SK-N-SH (cell line): ENCODE results near the gene OBSCN. TPM values are rescaled to one million over a fixed set of nuclear protein-coding genes. Genes with fewer than 3 reads are reported as not detected.

ENCODE experiments used
- CTCF ChIA-PET: fragments of 300-600, 350-600 bp; formaldehyde crosslinking; extraction: SDS; loops from one replicate; lab custom pipeline; 2021; lab: Yijun Ruan, JAX
- POLR2A ChIA-PET: fragments of 350-600 bp; sonication (Branson Sonifier 250); formaldehyde crosslinking; extraction: SDS; loops from one replicate; lab custom pipeline; 2020; ENCODE audit warnings: antibody characterized with exemption, inconsistent platforms; lab: Yijun Ruan, JAX
- DNase-seq: peaks from one replicate; pipeline ENCODE4 v3.0.0; 2012
- H2AFZ ChIP-seq: fragments of 200-600 bp; sonication (generic); 2 replicates; pipeline ENCODE4 v1.8.1; 2016; ENCODE audit warnings: antibody characterized with exemption, mild to moderate bottlenecking, low read depth
- H3F3A ChIP-seq: fragments of 200-600 bp; sonication (generic); replicated peaks from 2 replicates; pipeline ENCODE3; 2016; ENCODE audit warnings: antibody characterized with exemption, mild to moderate bottlenecking; ENCODE audit not compliant: insufficient read depth
- H3K27ac ChIP-seq, 2 experiments: fragments of 200-500 bp in 1 of 2; fragments of 200-600 bp in 1 of 2; sonication (Bioruptor generic) in 1 of 2; sonication (generic), shearing (Covaris generic) in 1 of 2; 2 replicates each; pipeline versions ENCODE4 v1.5.1 to v1.6.1; 2014 to 2016; ENCODE audit warnings: low read depth in 2 of 2, inconsistent platforms in 1 of 2, low read length in 1 of 2, mild to moderate bottlenecking in 1 of 2, mixed read lengths in 1 of 2
- H3K27me3 ChIP-seq: fragments of 200-600 bp; sonication (generic), shearing (Covaris generic); 2 replicates; pipeline ENCODE4 v1.6.1; 2016; ENCODE audit warnings: mixed run types; ENCODE audit not compliant: insufficient read depth
- H3K36me3 ChIP-seq, 2 experiments: fragments of 200-500 bp in 1 of 2; fragments of 200-600 bp in 1 of 2; sonication (Bioruptor generic) in 1 of 2; sonication (generic) in 1 of 2; replicated peaks in 1 of 2; 2 replicates each; pipeline versions ENCODE3 to v1.5.1; 2014 to 2016; ENCODE audit warnings: low read length in 1 of 2, mild to moderate bottlenecking in 1 of 2; ENCODE audit not compliant: insufficient read depth in 2 of 2, control insufficient read depth in 1 of 2
- H3K4me1 ChIP-seq, 2 experiments: fragments of 200-500 bp in 1 of 2; fragments of 200-600 bp in 1 of 2; sonication (Bioruptor generic) in 1 of 2; sonication (generic), shearing (Covaris generic) in 1 of 2; 2 replicates each; pipeline versions ENCODE4 v1.5.1 to v1.6.1; 2014 to 2016; ENCODE audit warnings: low read depth in 1 of 2, low read length in 1 of 2, mixed run types in 1 of 2; ENCODE audit not compliant: insufficient read depth in 2 of 2, control insufficient read depth in 1 of 2
- H3K4me2 ChIP-seq: fragments of 200-600 bp; sonication (generic), shearing (Covaris generic); 2 replicates; pipeline ENCODE4 v1.6.1; 2017; ENCODE audit warnings: mixed run types
- H3K4me3 ChIP-seq, 2 experiments: fragments of 200-500 bp in 1 of 2; fragments of 200-600 bp in 1 of 2; sonication (Bioruptor generic) in 1 of 2; sonication (generic), shearing (Covaris generic) in 1 of 2; 2 replicates each; pipeline versions ENCODE4 v1.5.1 to v1.8.1; 2014 to 2016; ENCODE audit warnings: low read depth in 2 of 2, inconsistent platforms in 1 of 2, low read length in 1 of 2, mild to moderate bottlenecking in 1 of 2, mixed read lengths in 1 of 2, moderate library complexity in 1 of 2
- H3K79me2 ChIP-seq: fragments of 200-600 bp; sonication (generic); 2 replicates; pipeline ENCODE4 v1.8.1; 2017; ENCODE audit warnings: mild to moderate bottlenecking; ENCODE audit not compliant: insufficient read depth
- H3K9ac ChIP-seq: fragments of 200-600 bp; sonication (generic); 2 replicates; pipeline ENCODE4 v1.6.1; 2017; ENCODE audit warnings: mixed run types
- H3K9me2 ChIP-seq: fragments of 200-600 bp; sonication (generic); 2 replicates; pipeline ENCODE4 v1.6.1; 2017; ENCODE audit warnings: mixed run types
- H3K9me3 ChIP-seq: fragments of 200-600 bp; sonication (generic); 2 replicates; pipeline ENCODE4 v1.6.1; 2017; ENCODE audit warnings: mixed run types, mild to moderate bottlenecking, moderate library complexity
- H4K20me1 ChIP-seq: fragments of 200-600 bp; sonication (generic); 2 replicates; pipeline ENCODE4 v1.6.1; 2017; ENCODE audit warnings: mild to moderate bottlenecking, mixed run types; ENCODE audit not compliant: insufficient read depth
- CHD2 ChIP-seq: fragments of 150-350 bp; IDR thresholded peaks from 2 replicates; pipeline ENCODE4 v1.6.1; 2018; ENCODE audit warnings: low read length; ENCODE audit not compliant: partially characterized antibody
- ELF1 ChIP-seq: IDR thresholded peaks from 2 replicates; pipeline ENCODE4 v1.4.0; 2012
- FOSL2 ChIP-seq: IDR thresholded peaks from 2 replicates; pipeline ENCODE4 v1.4.0; 2012; ENCODE audit warnings: low read depth, mild to moderate bottlenecking, moderate library complexity, borderline replicate concordance
- FOXM1 ChIP-seq: IDR thresholded peaks from 2 replicates; pipeline ENCODE4 v1.4.0; 2012; ENCODE audit warnings: low read depth, mild to moderate bottlenecking
- GABPA ChIP-seq: IDR thresholded peaks from 2 replicates; pipeline ENCODE4 v1.4.0; 2012; ENCODE audit warnings: low read depth, mild to moderate bottlenecking
- GATA2 ChIP-seq: sonication (generic); formaldehyde crosslinking; IDR thresholded peaks from 2 replicates; pipeline ENCODE4 v1.5.0; 2020; ENCODE audit warnings: mild to moderate bottlenecking, missing genetic modification reagents
- IRF3 ChIP-seq: fragments of 150-350 bp; IDR thresholded peaks from 2 replicates; pipeline ENCODE4 v1.6.1; 2016; ENCODE audit warnings: mild to moderate bottlenecking, low read depth, low read length
- MAX ChIP-seq: IDR thresholded peaks from 2 replicates; pipeline ENCODE4 v1.4.0; 2012; ENCODE audit warnings: low read depth
- MEF2A ChIP-seq: IDR thresholded peaks from 2 replicates; pipeline ENCODE4 v1.4.0; 2012; ENCODE audit warnings: low read depth, borderline replicate concordance
- NFIC ChIP-seq: IDR thresholded peaks from 2 replicates; pipeline ENCODE4 v1.4.0; 2012; ENCODE audit warnings: borderline replicate concordance
- NRF1 ChIP-seq: IDR thresholded peaks from 2 replicates; pipeline ENCODE4 v1.6.1; 2012; ENCODE audit warnings: low read depth, mild to moderate bottlenecking, low read length
- PBX3 ChIP-seq: IDR thresholded peaks from 2 replicates; pipeline ENCODE4; 2012
- RAD21 ChIP-seq: IDR thresholded peaks from 2 replicates; pipeline ENCODE4 v1.6.1; 2012; ENCODE audit warnings: mild to moderate bottlenecking, low read length
- RXRA ChIP-seq: IDR thresholded peaks from 2 replicates; pipeline ENCODE4 v1.4.0; 2012; ENCODE audit warnings: low read depth, mild to moderate bottlenecking, borderline replicate concordance
- SIN3A ChIP-seq: IDR thresholded peaks from 2 replicates; pipeline ENCODE4 v1.6.1; 2012; ENCODE audit warnings: low read depth, mild to moderate bottlenecking, low read length, moderate library complexity, borderline replicate concordance
- SMC3 ChIP-seq: IDR thresholded peaks from 2 replicates; pipeline ENCODE4 v1.6.1; 2012; ENCODE audit warnings: low read depth, low read length, improper control_type of control experiment
- TAF1 ChIP-seq: IDR thresholded peaks from 2 replicates; pipeline ENCODE4 v1.6.1; 2012; ENCODE audit warnings: low read depth, mild to moderate bottlenecking, low read length, moderate library complexity, borderline replicate concordance
- USF2 ChIP-seq: fragments of 150-350 bp; IDR thresholded peaks from 2 replicates; pipeline ENCODE4 v1.6.1; 2017; ENCODE audit warnings: antibody characterized with exemption, low read length, low read depth, borderline replicate concordance
- WGBS: methylation state at CpG from one replicate; pipeline ENCODE4 v1.1.6; 2017; ENCODE audit warnings: low lambda C conversion rate; 5-methylcytosine and 5-hydroxymethylcytosine counted together
- polyA plus RNA-seq, 3 experiments: library from polyadenylated mRNA; depleted of rRNA; stranded (reverse); fragments of >200 nt; gene quantifications; 2 replicates each; pipeline ENCODE4 v1.2.3, GENCODE V29; 2012

The OBSCN gene
- polyA plus RNA-seq, 1 of the 3 experiments (the other 2 are of a cell fraction), result 4.0 TPM

- H3K9me2 ChIP-seq, result no peaks in the 10 kb centered on the region
- 83% methylated on average over 6 of the region's 26 CpGs for WGBS
- no peak overlapping the region for H2AFZ ChIP-seq
- H3F3A ChIP-seq, result no peaks in the 10 kb centered on the region
- H3K9ac ChIP-seq, result no peak overlapping the region
- no peaks in the 10 kb centered on the region for H4K20me1 ChIP-seq
- H3K27me3 ChIP-seq, result no peaks in the 10 kb centered on the region
- no peak overlapping the region for H3K27ac ChIP-seq
- CTCF ChIA-PET, result no interaction called here
- H3K4me2 ChIP-seq, result no peak overlapping the region
- no peaks in the 10 kb centered on the region for H3K36me3 ChIP-seq
- no peaks in the 10 kb centered on the region for H3K79me2 ChIP-seq
- no peak for DNase-seq
- H3K4me3 ChIP-seq, result no peak overlapping the region
- H3K4me1 ChIP-seq, result no peaks in the 10 kb centered on the region
- no peaks in the 10 kb centered on the region for H3K9me3 ChIP-seq
- POLR2A ChIA-PET, result no interaction called here
- TF ChIP-seq RAD21 (no peak), NRF1 (no peak), MEF2A (no peak), TAF1 (no peak), GABPA (no peak), FOXM1 (no peak), SIN3A (no peak), USF2 (no peak), IRF3 (no peak), CHD2 (no peak), PBX3 (no peak), GATA2 (CRISPR knock-in tag) (no peak), RXRA (no peak)
Observed at GRCh38 chr1:228337711-228338520, 130.1 kb downstream of the OBSCN start.

- no peaks in the 10 kb centered on the region for H3K4me1 ChIP-seq
- H3K27ac ChIP-seq, result no peak overlapping the region
- ChIA-PET CTCF (no interaction called here), POLR2A (no interaction called here)
- no peaks in the 10 kb centered on the region for H3K9me2 ChIP-seq
- H3K9ac ChIP-seq, result no peak overlapping the region
- H3K4me2 ChIP-seq, result no peak overlapping the region
- H2AFZ ChIP-seq, result no peak overlapping the region
- H3K4me3 ChIP-seq, result no peak overlapping the region
- H3K79me2 ChIP-seq, result no peaks in the 10 kb centered on the region
- 70% methylated on average over 2 of the region's 21 CpGs for WGBS
- no peaks in the 10 kb centered on the region for H4K20me1 ChIP-seq
- no peaks in the 10 kb centered on the region for H3K36me3 ChIP-seq
- H3K9me3 ChIP-seq, result no peaks in the 10 kb centered on the region
- no peak for DNase-seq
- H3K27me3 ChIP-seq, result no peaks in the 10 kb centered on the region
- H3F3A ChIP-seq, result no peaks in the 10 kb centered on the region
- TF ChIP-seq SMC3, result no peak
- no peak for TF ChIP-seq NFIC
- TF ChIP-seq MEF2A, result no peak
- TF ChIP-seq RAD21, result no peak
- no peak for TF ChIP-seq IRF3
- no peak for TF ChIP-seq TAF1
- no peak for TF ChIP-seq NRF1
- TF ChIP-seq ELF1, result no peak
- no peak for TF ChIP-seq FOSL2
- no peak for TF ChIP-seq SIN3A
- TF ChIP-seq CHD2, result no peak
- TF ChIP-seq MAX, result no peak
Observed at GRCh38 chr1:228338521-228339051, 130.7 kb downstream of the OBSCN start.
